M059J (cell line): ENCODE data around the gene R3HDM2. TPM values are rescaled to one million over a fixed set of nuclear protein-coding genes. Genes with fewer than 3 reads are reported as not detected.

Experiments
- total RNA-seq: library from RNA; depleted of rRNA; stranded (reverse); fragments of >200 nt; shearing (Covaris generic); gene quantifications from 2 replicates; pipeline ENCODE4 v1.2.3, GENCODE V29; 2014; rRNA removed

R3HDM2 gene
- total RNA-seq, 1 experiment from 2014 or later = 16.4 TPM

Other genes starting within 250 kb of the R3HDM2 start
- 3.1 and 6.8 TPM in 2 replicates for gene NXPH4, start 214.2 kb downstream of the R3HDM2 start, total RNA-seq
- 113 and 139 TPM in 2 replicates for gene SHMT2, start 201.3 kb downstream of the R3HDM2 start, total RNA-seq
- 0.10 TPM in 1 of 2 replicates, not detected in the other for gene STAC3, start 179.9 kb downstream of the R3HDM2 start, total RNA-seq
- gene INHBC, start 3.7 kb upstream of the R3HDM2 start, total RNA-seq = not detected in 2 replicates
- 0.42 and 1.4 TPM in 2 replicates for gene INHBE, start 24.3 kb upstream of the R3HDM2 start, total RNA-seq
- gene GLI1, start 28.7 kb upstream of the R3HDM2 start, total RNA-seq = 1.5 TPM in 1 of 2 replicates, not detected in the other
- gene ARHGAP9, start 48.8 kb upstream of the R3HDM2 start, total RNA-seq = 0.44 and 0.69 TPM in 2 replicates
- 68.9 and 99.8 TPM in 2 replicates for gene MARS1, start 57.0 kb upstream of the R3HDM2 start, total RNA-seq
- 39.3 and 45.9 TPM in 2 replicates for gene DDIT3, start 89.5 kb upstream of the R3HDM2 start, total RNA-seq
- 5.0 and 18.2 TPM in 2 replicates for gene MBD6, start 91.8 kb upstream of the R3HDM2 start, total RNA-seq
- 97.9 and 119 TPM in 2 replicates for gene DCTN2, start 116.1 kb upstream of the R3HDM2 start, total RNA-seq
- 0.30 and 0.37 TPM in 2 replicates for gene KIF5A, start 119.0 kb upstream of the R3HDM2 start, total RNA-seq
- 71.2 and 85.3 TPM in 2 replicates for gene PIP4K2C, start 160.1 kb upstream of the R3HDM2 start, total RNA-seq
- 20.1 and 21.4 TPM in 2 replicates for gene DTX3, start 173.8 kb upstream of the R3HDM2 start, total RNA-seq
- gene ARHGEF25, start 180.4 kb upstream of the R3HDM2 start, total RNA-seq = 6.2 and 13.2 TPM in 2 replicates
- gene B4GALNT1, start 202.2 kb upstream of the R3HDM2 start, total RNA-seq = 21.6 and 43.3 TPM in 2 replicates